OCI-LY1 (cell line): Measurements from ENCODE around the gene PPIF.

Experiments used
- H2AFZ ChIP-seq: fragments of 200-600 bp; sonication (generic), shearing (Covaris generic); 2 replicates; pipeline ENCODE4 v1.6.0; 2014; ENCODE audit warnings: antibody characterized with exemption, mild to moderate bottlenecking, low read length
- H3F3A ChIP-seq: fragments of 200-600 bp; sonication (generic), shearing (Covaris generic); 2 replicates; pipeline ENCODE4 v1.6.0; 2014; ENCODE audit warnings: mild to moderate bottlenecking, antibody characterized with exemption, low read length, moderate library complexity; ENCODE audit not compliant: insufficient read depth
- H3K27ac ChIP-seq: fragments of 200-600 bp; sonication (generic); 2 replicates; pipeline ENCODE4 v1.5.1; 2014; ENCODE audit warnings: low read length, mixed run types, mild to moderate bottlenecking, low read depth; ENCODE audit not compliant: poor library complexity, severe bottlenecking
- H3K27me3 ChIP-seq: fragments of 200-600 bp; sonication (generic); 2 replicates; pipeline ENCODE4 v1.6.0; 2014; ENCODE audit warnings: antibody characterized with exemption, mild to moderate bottlenecking, low read length, moderate library complexity; ENCODE audit not compliant: insufficient read depth
- H3K36me3 ChIP-seq: fragments of 200-600 bp; sonication (generic); 2 replicates; pipeline ENCODE4 v1.6.1; 2014; ENCODE audit warnings: mild to moderate bottlenecking, antibody characterized with exemption, low read length, moderate library complexity, mixed read lengths; ENCODE audit not compliant: insufficient read depth
- H3K4me1 ChIP-seq: fragments of 200-600 bp; sonication (generic); 2 replicates; pipeline ENCODE4 v1.5.1; 2014; ENCODE audit warnings: mild to moderate bottlenecking, low read length, moderate library complexity; ENCODE audit not compliant: insufficient read depth, severe bottlenecking
- H3K4me2 ChIP-seq: fragments of 200-600 bp; sonication (generic), shearing (Covaris generic); 2 replicates; pipeline ENCODE4 v1.6.1; 2014; ENCODE audit warnings: low read length
- H3K4me3 ChIP-seq: fragments of 200-600 bp; sonication (generic); 2 replicates; pipeline ENCODE4 v1.5.1; 2014; ENCODE audit warnings: low read length, low read depth, mild to moderate bottlenecking, mixed read lengths; ENCODE audit not compliant: poor library complexity, severe bottlenecking
- H3K79me2 ChIP-seq: fragments of 200-600 bp; shearing (Covaris generic); 2 replicates; pipeline ENCODE4 v1.6.1; 2016; ENCODE audit warnings: mixed run types, low read length, mixed read lengths; ENCODE audit not compliant: insufficient read depth
- H3K9ac ChIP-seq: fragments of 200-600 bp; sonication (generic), shearing (Covaris generic); 2 replicates; pipeline ENCODE4 v1.6.1; 2014; ENCODE audit warnings: mild to moderate bottlenecking, low read length, mixed read lengths
- H3K9me2 ChIP-seq: fragments of 200-600 bp; sonication (generic), shearing (Covaris generic); 2 replicates; pipeline ENCODE4 v1.6.1; 2014; ENCODE audit warnings: low read depth, mild to moderate bottlenecking, low read length, mixed read lengths
- H3K9me3 ChIP-seq: fragments of 200-600 bp; shearing (Covaris generic); 2 replicates; pipeline ENCODE4 v1.6.1; 2014; ENCODE audit warnings: low read length, mixed read lengths
- H4K20me1 ChIP-seq: fragments of 200-600 bp; sonication (generic), shearing (Covaris generic); 2 replicates; pipeline ENCODE4 v1.6.0; 2016; ENCODE audit warnings: mild to moderate bottlenecking, low read length; ENCODE audit not compliant: insufficient read depth
- CTCF ChIP-seq: fragments of 200-600 bp; sonication (generic), shearing (Covaris generic); IDR thresholded peaks from 2 replicates; pipeline ENCODE4 v1.5.1; 2017; ENCODE audit warnings: mild to moderate bottlenecking, antibody characterized with exemption, low read length, moderate library complexity, mixed read lengths
- EZH2 ChIP-seq: fragments of 200-600 bp; sonication (generic), shearing (Covaris generic); IDR thresholded peaks from 2 replicates; pipeline ENCODE4 v1.8.0; 2017; ENCODE audit warnings: borderline replicate concordance, mixed run types, mild to moderate bottlenecking, antibody characterized with exemption, low read length, moderate library complexity, mixed read lengths

PPIF gene

GRCh38 chr10:79312601-79313187 is 34.6 kb upstream of the PPIF start:
- Histone ChIP-seq H3K4me1 (no peaks in the 10 kb centered on the region), H3F3A (no peaks in the 10 kb centered on the region), H3K9me2 (no peaks in the 10 kb centered on the region), H3K9ac (no peak overlapping the region), H3K4me3 (no peak overlapping the region), H3K27me3 (no peaks in the 10 kb centered on the region), H3K4me2 (no peak overlapping the region), H2AFZ (no peak overlapping the region), H3K36me3 (no peaks in the 10 kb centered on the region), H3K79me2 (no peaks in the 10 kb centered on the region), H3K9me3 (no peaks in the 10 kb centered on the region), H3K27ac (no peak overlapping the region), H4K20me1 (no peaks in the 10 kb centered on the region)
- TF ChIP-seq CTCF = no peak
- TF ChIP-seq EZH2 = no peak

GRCh38 chr10:79313320-79313719 is 33.9 kb upstream of the PPIF start:
- Histone ChIP-seq H2AFZ (no peak overlapping the region), H3F3A (no peaks in the 10 kb centered on the region), H3K9ac (no peak overlapping the region), H4K20me1 (no peaks in the 10 kb centered on the region), H3K36me3 (no peaks in the 10 kb centered on the region), H3K4me3 (no peak overlapping the region), H3K9me2 (no peaks in the 10 kb centered on the region), H3K4me2 (no peak overlapping the region), H3K4me1 (no peaks in the 10 kb centered on the region), H3K27me3 (no peaks in the 10 kb centered on the region), H3K9me3 (no peaks in the 10 kb centered on the region), H3K27ac (no peak overlapping the region), H3K79me2 (no peaks in the 10 kb centered on the region)
- no peak for TF ChIP-seq CTCF
- TF ChIP-seq EZH2 = no peak

GRCh38 chr10:79313911-79314439 is 33.3 kb upstream of the PPIF start:
- H3K4me1 ChIP-seq = no peaks in the 10 kb centered on the region
- no peaks in the 10 kb centered on the region for H3K79me2 ChIP-seq
- no peak overlapping the region for H3K27ac ChIP-seq
- H3F3A ChIP-seq = no peaks in the 10 kb centered on the region
- no peaks in the 10 kb centered on the region for H3K9me3 ChIP-seq
- H3K4me3 ChIP-seq = no peak overlapping the region
- H2AFZ ChIP-seq = no peak overlapping the region
- H3K9me2 ChIP-seq = no peaks in the 10 kb centered on the region
- TF ChIP-seq CTCF = no peak
- no peak for TF ChIP-seq EZH2
- H3K4me2 ChIP-seq = no peak overlapping the region
- no peak overlapping the region for H3K9ac ChIP-seq
- no peaks in the 10 kb centered on the region for H4K20me1 ChIP-seq
- H3K36me3 ChIP-seq = no peaks in the 10 kb centered on the region
- no peaks in the 10 kb centered on the region for H3K27me3 ChIP-seq
